OCI-LY7 (cell line): ENCODE data around the gene MEF2B. TPM values are rescaled to one million over a fixed set of nuclear protein-coding genes. Genes with fewer than 3 reads are reported as not detected.

Experiments used
- Bru-seq: library from RNA; stranded (reverse); fragments of 400-500 nt; gene quantifications from one replicate; lab custom pipeline; 2021; lab: Mats Ljungman, UMichigan
- BruChase-seq, 2 experiments: library from RNA; stranded (reverse); fragments of 400-500 nt; gene quantifications; one replicate each; lab custom pipeline; 2021; lab: Mats Ljungman, UMichigan
- BruUV-seq: library from RNA; stranded (reverse); fragments of 400-500 nt; replicated peaks from 2 replicates; lab custom pipeline; 2021; lab: Mats Ljungman, UMichigan
- CTCF ChIA-PET: fragments of 300-600 bp; sonication (Branson Sonifier 250); formaldehyde crosslinking; loops from one replicate; lab custom pipeline; 2022; ENCODE audit warnings: antibody characterized with exemption; ENCODE audit not compliant: unreplicated experiment; lab: Charles Lee
- POLR2A ChIA-PET: fragments of 300-600 bp; sonication (Branson Sonifier 250); formaldehyde crosslinking; loops from one replicate; lab custom pipeline; 2022; ENCODE audit warnings: antibody characterized with exemption; lab: Charles Lee
- DNase-seq: peaks from one replicate; pipeline ENCODE4 v3.0.0-alpha.2; 2015; ENCODE audit warnings: low spot score
- H2AFZ ChIP-seq: fragments of 200-600 bp; sonication (generic), shearing (Covaris generic); 2 replicates; pipeline ENCODE4 v1.6.1; 2014; ENCODE audit warnings: mild to moderate bottlenecking, antibody characterized with exemption, low read length, moderate library complexity
- H3K27ac ChIP-seq: fragments of 200-600 bp; sonication (generic); 2 replicates; pipeline ENCODE4 v1.5.1; 2014; ENCODE audit warnings: mixed run types, low read depth, mild to moderate bottlenecking, moderate library complexity, low read length, inconsistent platforms; ENCODE audit not compliant: poor library complexity, severe bottlenecking
- H3K36me3 ChIP-seq: fragments of 200-600 bp; sonication (generic); 2 replicates; pipeline ENCODE4 v1.6.1; 2014; ENCODE audit warnings: mild to moderate bottlenecking, antibody characterized with exemption, low read length, moderate library complexity, mixed read lengths; ENCODE audit not compliant: insufficient read depth
- H3K4me1 ChIP-seq: fragments of 200-600 bp; sonication (generic); 2 replicates; pipeline ENCODE4 v1.5.1; 2014; ENCODE audit warnings: mild to moderate bottlenecking, low read length; ENCODE audit not compliant: insufficient read depth, poor library complexity, severe bottlenecking
- H3K4me2 ChIP-seq: fragments of 200-600 bp; sonication (generic); 2 replicates; pipeline ENCODE4 v1.6.1; 2014; ENCODE audit warnings: mild to moderate bottlenecking, low read length
- H3K4me3 ChIP-seq: fragments of 200-600 bp; sonication (generic); 2 replicates; pipeline ENCODE4 v1.5.1; 2014; ENCODE audit warnings: mild to moderate bottlenecking, low read depth, low read length; ENCODE audit not compliant: poor library complexity, severe bottlenecking
- H3K79me2 ChIP-seq: fragments of 200-600 bp; sonication (generic); 2 replicates; pipeline ENCODE4 v1.6.1; 2016; ENCODE audit warnings: low read depth, mild to moderate bottlenecking, low read length, moderate library complexity, mixed read lengths; ENCODE audit not compliant: insufficient read depth
- H3K9me2 ChIP-seq: fragments of 200-600 bp; sonication (generic); 2 replicates; pipeline ENCODE4 v1.6.1; 2016; ENCODE audit warnings: mild to moderate bottlenecking, low read length, mixed read lengths; ENCODE audit not compliant: insufficient read depth
- H3K9me3 ChIP-seq: fragments of 200-600 bp; sonication (generic); 2 replicates; pipeline ENCODE4 v1.6.1; 2014; ENCODE audit warnings: mild to moderate bottlenecking, mixed run types, low read length, mixed read lengths
- H4K20me1 ChIP-seq: fragments of 200-600 bp; sonication (generic); 2 replicates; pipeline ENCODE4 v1.6.1; 2014; ENCODE audit warnings: mild to moderate bottlenecking, antibody characterized with exemption, low read length, moderate library complexity, mixed read lengths; ENCODE audit not compliant: insufficient read depth
- EZH2phosphoT487 ChIP-seq: fragments of 200-600 bp; sonication (generic); IDR thresholded peaks from 2 replicates; pipeline ENCODE4 v1.6.1; 2018; ENCODE audit warnings: low read depth, borderline replicate concordance, mild to moderate bottlenecking, mixed run types, antibody characterized with exemption, low read length, moderate library complexity, mixed read lengths
- intact Hi-C: fragments of 100-400 bp; cut with micrococcal nuclease; formaldehyde crosslinking; loops from one replicate; pipeline ENCODE4 v1.10.0; 2022; ENCODE audit not compliant: unreplicated experiment
- long read RNA-seq: library from polyadenylated mRNA; stranded (forward); transcript quantifications from one replicate; pipeline ENCODE4 v2.0.0, GENCODE V29; 2022
- total RNA-seq, 2 experiments: library from RNA; depleted of rRNA in 1 of 2; stranded (reverse); fragments of >200 nt in 1 of 2; shearing (Covaris generic) in 1 of 2; gene quantifications; 2 replicates each; pipeline ENCODE4 v1.2.3, GENCODE V29; 2014 to 2022
- TF ChIP-seq, protein P1 (sequence below): fragments of 200-600 bp; sonication (generic); conservative IDR thresholded peaks from 2 replicates; pipeline ENCODE4 v1.5.1; 2014; ENCODE audit warnings: mild to moderate bottlenecking, antibody characterized with exemption, low read length, moderate library complexity, mixed read lengths

MEF2B gene
- total RNA-seq (2014; rRNA removed; shearing (Covaris generic)) (175 and 201 TPM in 2 replicates), total RNA-seq (2022) (295 and 304 TPM in 2 replicates), Bru-seq, nascent RNA (percentile 91 among the genes with signal in this experiment), BruChase-seq, experiment 1, labeled RNA remaining after a 6-hour chase (percentile 95 among the genes with signal in this experiment), BruChase-seq, experiment 2, labeled RNA remaining after a 2-hour chase (percentile 91 among the genes with signal in this experiment)
- long read RNA-seq, transcript MEF2B-204 (9 exons, 1,405 nt): major isoform, 55 of 100 reads
- long read RNA-seq, partial matches to known transcripts: 20 of 100 reads
- long read RNA-seq, other reads (novel, unspliced or antisense): 25 of 100 reads

DNA sequence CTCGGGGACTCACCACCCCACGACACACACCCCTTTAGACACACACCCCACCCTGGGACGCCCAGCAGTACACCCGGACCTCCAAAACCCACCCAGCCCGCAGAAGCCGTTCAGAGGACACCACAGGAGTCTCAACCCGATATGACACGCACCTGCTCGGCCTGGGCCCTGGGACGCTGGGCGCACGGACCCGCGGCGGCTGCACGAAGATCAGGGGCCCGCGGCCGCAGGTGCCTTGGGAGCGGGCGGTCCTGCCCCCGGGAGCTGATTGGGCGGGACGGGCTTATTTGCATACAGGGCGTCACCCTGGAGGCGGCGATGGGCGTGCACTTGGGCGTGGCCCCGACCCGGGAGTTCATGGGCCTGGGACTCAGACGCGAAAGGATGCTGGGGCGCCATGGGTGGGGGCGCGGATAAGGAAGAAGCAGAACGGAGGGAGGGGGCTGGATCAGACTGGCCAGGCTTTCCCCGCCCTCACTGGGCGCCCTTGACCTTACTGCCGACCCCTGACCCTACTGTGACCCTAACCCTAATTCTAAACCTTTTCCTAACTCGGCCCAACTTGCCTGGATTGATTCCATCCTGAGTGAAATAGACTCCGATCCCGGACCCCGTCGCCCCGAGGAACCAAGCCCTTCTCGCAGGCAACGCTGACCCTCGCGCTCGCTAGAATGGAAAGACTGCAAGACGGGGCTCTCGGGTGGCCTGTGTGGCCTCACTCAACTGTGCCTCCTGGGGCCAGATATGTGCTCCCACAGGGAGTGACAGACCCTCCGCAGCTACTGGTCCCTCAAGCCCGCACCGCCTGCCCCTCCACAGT, at the start of gene MEF2B:
Gene MEF2B (minus strand): TSS at position 211 of the 820 bp plus-strand sequence. CDS start 19,528 bp downstream, outside the sequence.
- Histone ChIP-seq H3K4me1 (peaks cover 71% of the 10 kb centered on the region), H3K4me3 (peak within 1 kb of the TSS; percentile 93), H3K27ac (peak within 1 kb of the TSS; percentile 98), H4K20me1 (peaks cover 12% of the 10 kb centered on the region; the same call in 1 of the 2 replicates), H3K9me2 (no peaks in the 10 kb centered on the region), H3K36me3 (peaks cover 44% of the 10 kb centered on the region), H2AFZ (no peak within 1 kb of the TSS), H3K79me2 (peaks cover 48% of the 10 kb centered on the region), H3K9me3 (no peaks in the 10 kb centered on the region), H3K4me2 (peak within 1 kb of the TSS; percentile 100)
- no peak for TF ChIP-seq EZH2phosphoT487
- TF ChIP-seq, protein P1, sequence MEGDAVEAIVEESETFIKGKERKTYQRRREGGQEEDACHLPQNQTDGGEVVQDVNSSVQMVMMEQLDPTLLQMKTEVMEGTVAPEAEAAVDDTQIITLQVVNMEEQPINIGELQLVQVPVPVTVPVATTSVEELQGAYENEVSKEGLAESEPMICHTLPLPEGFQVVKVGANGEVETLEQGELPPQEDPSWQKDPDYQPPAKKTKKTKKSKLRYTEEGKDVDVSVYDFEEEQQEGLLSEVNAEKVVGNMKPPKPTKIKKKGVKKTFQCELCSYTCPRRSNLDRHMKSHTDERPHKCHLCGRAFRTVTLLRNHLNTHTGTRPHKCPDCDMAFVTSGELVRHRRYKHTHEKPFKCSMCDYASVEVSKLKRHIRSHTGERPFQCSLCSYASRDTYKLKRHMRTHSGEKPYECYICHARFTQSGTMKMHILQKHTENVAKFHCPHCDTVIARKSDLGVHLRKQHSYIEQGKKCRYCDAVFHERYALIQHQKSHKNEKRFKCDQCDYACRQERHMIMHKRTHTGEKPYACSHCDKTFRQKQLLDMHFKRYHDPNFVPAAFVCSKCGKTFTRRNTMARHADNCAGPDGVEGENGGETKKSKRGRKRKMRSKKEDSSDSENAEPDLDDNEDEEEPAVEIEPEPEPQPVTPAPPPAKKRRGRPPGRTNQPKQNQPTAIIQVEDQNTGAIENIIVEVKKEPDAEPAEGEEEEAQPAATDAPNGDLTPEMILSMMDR: no peak
- CTCF ChIA-PET: interaction anchor here (0.5 to 2.1 kb wide), 3 partner anchors 12 to 317 kb away, joined by 7 to 10 read pairs (median 8); no protein-coding TSS in a partner anchor
- DNase-seq: peak; percentile 96
- POLR2A ChIA-PET: interaction anchor here (0.6 to 7.6 kb wide), 7 partner anchors 12 to 108 kb away, joined by 3 to 201 read pairs (median 3); partner anchors contain the start of genes BORCS8 and RFXANK
- TSS peak; percentile 79 for BruUV-seq
- intact Hi-C loops: loop anchor here (1.0 kb wide), 1 partner anchor 10 kb away; no protein-coding TSS in a partner anchor

DNA sequence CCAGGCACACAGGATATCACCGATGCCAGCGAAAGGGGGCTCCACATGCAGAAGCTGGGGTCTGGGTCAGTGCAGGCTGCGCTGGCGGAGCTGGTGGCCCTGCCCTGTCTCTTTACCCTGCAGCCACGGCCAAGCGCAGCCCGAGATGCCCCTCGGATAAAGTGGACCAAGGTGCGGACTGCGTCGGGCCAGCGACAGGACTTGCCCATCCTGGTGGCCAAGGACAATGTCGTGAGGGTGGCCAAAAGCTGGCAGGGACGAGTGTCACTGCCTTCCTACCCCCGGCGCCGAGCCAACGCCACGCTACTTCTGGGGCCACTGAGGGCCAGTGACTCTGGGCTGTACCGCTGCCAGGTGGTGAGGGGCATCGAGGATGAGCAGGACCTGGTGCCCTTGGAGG, 48.8 kb upstream of the MEF2B start:
- POLR2A ChIA-PET: interaction anchor here (0.6 kb wide), 1 partner anchor 27 kb away, joined by 4 read pairs; no protein-coding TSS in a partner anchor
- H3K4me1 ChIP-seq: no peaks in the 10 kb centered on the region
- no peaks in the 10 kb centered on the region for H3K79me2 ChIP-seq
- intact Hi-C loops: loop anchor here (1.0 kb wide), 1 partner anchor 31 kb away; no protein-coding TSS in a partner anchor
- H3K9me3 ChIP-seq: no peaks in the 10 kb centered on the region
- CTCF ChIA-PET: no interaction called here
- no peak for TF ChIP-seq EZH2phosphoT487
- TF ChIP-seq, protein P1: no peak
- no peaks in the 10 kb centered on the region for H4K20me1 ChIP-seq
- DNase-seq: no peak
- H2AFZ ChIP-seq: no peak overlapping the region
- no peak overlapping the region for H3K4me2 ChIP-seq
- H3K36me3 ChIP-seq: no peaks in the 10 kb centered on the region
- H3K4me3 ChIP-seq: no peak overlapping the region
- no peak overlapping the region for H3K27ac ChIP-seq
- H3K9me2 ChIP-seq: no peaks in the 10 kb centered on the region
- no TSS peak for BruUV-seq
